Glomerular endothelial cell (primary cell): ENCODE data around the gene MAML2. TPM values are rescaled to one million over a fixed set of nuclear protein-coding genes. Genes with fewer than 3 reads are reported as not detected.

Experiments used
- DNase-seq: peaks from one replicate; pipeline ENCODE4 v3.0.0-alpha.2; 2011; ENCODE audit warnings: low read depth, low spot score; ENCODE audit errors: extremely low read depth
- total RNA-seq: library from RNA; depleted of rRNA; stranded (reverse); fragments of >200 nt; gene quantifications from 2 replicates; pipeline ENCODE4 v1.2.3, GENCODE V29; 2015

Gene MAML2
- total RNA-seq, 1 donor from 2014 or later, result 20.0 TPM

- DNase-seq, result no peak
Observed at GRCh38 chr11:96167203-96167758, 175.7 kb downstream of the MAML2 start.

DNA sequence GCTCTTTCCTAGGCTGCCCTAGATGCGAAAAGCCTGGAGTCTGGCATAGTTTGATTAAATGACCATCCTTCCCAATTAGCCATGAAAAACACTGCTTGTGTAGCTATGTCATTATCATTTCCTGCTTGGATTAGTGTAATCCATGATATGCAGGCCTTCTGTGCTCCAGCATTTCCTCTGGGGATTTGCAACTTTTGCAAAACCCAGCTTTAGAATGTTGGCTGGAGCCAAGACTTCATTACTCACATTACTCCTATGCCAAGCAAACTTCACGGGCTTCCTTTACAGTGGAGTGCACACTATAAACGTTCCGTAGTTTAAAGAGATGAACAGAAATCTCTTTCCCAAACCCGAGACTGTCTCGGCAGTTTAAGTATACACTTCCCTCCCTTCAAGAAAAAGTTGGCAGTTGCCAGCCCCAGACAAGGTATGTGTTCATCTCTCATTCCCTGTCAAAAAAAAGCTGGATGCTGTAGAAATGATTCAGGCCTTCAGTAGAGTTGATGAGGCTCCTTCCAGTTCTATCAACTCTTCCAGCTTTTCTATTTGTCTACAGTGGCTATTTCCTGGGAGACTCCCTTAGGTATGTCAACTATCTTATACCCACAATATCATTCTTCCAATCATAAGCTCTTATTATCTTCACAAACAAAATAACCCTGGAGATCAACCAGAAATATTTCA, 180.0 kb downstream of the MAML2 start:
- DNase-seq, result peak; percentile 88

DNA sequence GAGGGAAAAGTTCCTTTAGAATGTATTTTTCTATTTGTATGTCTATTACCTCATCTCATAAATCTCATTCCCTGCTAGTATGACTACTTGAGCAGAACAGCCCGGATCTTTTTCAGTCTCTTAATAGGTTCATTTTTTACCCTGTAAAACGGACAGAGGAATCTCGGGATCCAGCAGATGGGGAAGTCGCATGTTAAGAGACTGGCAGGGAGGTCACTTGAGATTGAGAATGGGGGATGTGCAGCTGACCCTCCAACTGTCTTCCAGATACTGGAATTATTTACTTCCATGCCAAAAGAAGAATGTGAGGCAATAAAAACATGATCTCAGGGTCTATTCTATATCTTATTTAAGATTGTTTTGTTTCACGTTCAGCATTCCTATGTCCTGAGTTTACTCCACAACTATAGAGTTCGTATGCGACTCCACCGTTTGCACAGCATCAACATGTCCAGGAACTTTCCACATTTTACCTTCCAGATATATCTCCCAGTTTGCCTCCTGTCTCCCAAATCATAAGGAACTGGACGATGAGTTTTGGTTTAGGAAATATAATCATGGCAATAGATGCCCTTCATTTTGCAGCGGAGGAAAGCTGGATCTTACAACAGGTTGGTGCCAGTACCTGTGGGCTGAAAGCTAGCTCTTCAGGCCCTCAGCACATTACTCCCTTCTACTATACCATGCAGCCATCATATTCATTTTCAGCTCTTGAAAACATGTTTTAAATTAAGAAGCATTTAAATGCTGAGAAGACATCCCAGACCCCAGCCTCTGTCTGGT, 181.5 kb downstream of the MAML2 start:
- DNase-seq, result no peak

DNA sequence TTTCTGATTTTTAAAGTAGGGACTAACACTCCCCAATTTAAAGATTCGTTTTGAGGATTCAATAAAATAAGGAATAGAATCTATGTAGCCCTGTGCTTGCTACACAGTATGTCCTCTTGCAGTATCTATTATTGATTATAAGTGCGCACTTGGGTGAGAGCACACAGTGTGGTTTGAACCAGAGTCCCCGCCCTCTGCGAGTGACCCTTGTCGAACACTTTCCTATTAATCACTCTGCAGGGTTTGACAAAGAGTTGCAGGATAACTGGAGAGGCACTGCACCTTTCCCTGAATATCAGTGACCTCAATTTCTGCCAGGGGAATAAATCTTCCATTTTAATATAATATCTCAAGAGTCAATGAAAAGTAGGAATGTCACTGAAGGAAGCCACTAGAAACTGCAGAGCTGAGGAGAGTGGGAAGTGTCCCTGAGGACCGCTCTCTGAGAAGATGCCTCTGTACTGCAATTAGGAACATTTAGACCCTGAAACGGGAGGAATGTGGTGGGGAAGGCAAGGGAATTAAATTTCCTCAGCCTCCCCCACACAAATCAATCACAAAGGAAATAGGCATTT, 182.2 kb downstream of the MAML2 start:
- DNase-seq, result no peak

- no peak for DNase-seq
Observed at GRCh38 chr11:96159968-96160367, 183.0 kb downstream of the MAML2 start.

GRCh38 chr11:96158126-96158525, 184.9 kb downstream of the MAML2 start:
- DNase-seq, result no peak

DNA sequence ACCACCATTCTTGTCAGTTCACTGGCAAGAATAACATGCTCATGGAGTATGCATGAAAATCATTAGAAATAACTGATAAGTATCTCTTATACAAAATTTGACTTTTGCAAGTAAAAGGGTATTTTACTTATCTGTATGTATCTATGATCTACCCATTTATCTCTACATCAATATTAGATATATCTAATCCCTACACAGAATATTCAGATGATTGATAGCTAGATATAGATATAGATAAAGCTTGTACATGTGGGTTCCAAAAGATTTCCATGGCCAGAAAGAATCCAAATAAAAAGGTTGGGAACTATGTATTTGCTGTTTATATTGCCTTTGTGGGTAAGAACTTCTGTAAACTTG, 185.5 kb downstream of the MAML2 start:
- DNase-seq, result no peak

GRCh38 chr11:96156379-96156722, 186.6 kb downstream of the MAML2 start:
- no peak for DNase-seq

DNA sequence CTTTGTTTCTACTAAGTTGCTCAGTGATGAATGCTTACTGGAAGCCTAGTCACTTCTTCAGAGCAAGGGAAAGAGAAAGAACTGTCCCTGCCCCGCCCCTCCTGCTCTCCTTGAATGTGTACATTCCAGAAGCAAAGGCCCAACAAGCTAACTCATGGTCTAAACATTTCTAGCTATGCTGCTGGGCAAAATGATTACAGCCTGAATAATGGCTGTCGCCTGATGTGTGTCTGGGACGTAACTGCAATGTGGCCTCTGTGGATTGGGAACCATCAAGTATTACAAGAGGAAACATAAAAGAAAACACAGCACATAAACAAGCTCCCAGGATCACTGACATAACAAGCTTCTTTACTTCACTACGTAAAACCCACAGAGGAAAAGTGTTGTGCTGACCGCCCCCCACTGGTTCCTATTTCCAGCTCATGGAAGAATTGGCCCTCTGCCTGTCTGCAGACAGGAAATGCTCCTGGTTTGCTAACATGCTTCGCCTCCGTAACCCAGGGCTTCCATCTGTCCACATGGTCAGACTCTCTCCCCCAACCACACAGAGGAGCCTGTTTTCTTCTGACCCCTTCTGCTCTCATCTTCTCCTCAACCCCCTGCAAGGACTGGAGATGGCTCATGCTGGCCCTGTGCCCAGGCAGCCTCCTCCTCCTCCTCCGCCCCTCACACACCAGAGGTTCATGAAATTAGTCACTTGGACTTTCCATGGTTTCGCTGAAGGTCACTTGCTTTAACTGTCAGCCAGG, 187.2 kb downstream of the MAML2 start:
- DNase-seq, result peak; percentile 89

DNA sequence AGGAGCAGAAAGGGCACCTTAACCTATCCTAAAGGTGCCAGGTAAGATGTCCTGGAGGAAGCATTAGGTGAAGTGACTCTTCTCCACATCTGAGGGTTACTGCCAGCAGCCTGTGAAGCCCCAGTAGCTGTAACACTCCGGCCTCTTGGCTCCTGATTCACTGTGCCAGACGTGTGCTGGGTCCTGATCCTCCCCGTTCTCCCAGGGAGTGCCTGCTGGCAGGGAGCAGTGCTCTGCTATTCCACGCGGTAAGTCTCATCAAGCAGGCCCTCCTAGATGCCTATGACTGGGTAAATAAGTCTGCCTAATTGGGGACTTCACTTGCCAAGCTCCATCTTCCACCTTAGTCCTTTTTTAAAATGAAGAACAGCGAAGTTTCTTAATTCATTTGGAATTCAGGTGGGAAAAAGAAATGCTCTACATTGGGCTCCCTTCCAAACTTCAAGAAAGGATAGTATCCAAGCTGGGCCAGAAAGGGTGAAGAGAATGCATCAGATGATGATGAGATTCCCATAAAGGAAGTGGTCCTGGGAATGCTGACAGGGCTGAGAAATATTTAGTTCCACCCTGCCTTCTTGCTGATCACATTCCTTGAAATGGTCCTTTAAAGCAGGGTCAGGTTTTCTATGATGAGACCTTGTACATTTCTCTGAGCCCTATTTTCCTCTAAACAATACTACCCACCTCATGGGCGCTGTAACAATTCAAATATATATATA, 188.0 kb downstream of the MAML2 start:
- no peak for DNase-seq

DNA sequence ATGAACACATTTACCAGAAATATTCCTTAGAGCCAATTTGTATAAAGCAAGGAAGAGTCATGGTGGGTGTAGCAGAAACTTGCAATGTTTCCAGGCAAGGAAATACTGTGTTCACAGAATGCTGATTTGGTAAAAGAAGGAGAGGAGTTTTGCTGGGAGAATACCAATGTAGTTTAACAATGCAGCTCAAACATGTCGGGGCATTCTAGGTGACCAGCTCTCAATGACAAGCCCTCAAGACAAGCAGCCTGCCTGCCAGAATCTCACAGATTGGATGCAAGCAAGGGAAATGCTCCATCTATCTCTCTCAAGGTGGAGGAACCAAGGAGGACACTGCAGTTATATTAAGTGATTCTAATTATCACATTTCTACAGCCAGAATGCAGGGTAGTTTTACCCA, 190.4 kb downstream of the MAML2 start:
- no peak for DNase-seq

GRCh38 chr11:96151501-96151900, 191.5 kb downstream of the MAML2 start:
- no peak for DNase-seq

DNA sequence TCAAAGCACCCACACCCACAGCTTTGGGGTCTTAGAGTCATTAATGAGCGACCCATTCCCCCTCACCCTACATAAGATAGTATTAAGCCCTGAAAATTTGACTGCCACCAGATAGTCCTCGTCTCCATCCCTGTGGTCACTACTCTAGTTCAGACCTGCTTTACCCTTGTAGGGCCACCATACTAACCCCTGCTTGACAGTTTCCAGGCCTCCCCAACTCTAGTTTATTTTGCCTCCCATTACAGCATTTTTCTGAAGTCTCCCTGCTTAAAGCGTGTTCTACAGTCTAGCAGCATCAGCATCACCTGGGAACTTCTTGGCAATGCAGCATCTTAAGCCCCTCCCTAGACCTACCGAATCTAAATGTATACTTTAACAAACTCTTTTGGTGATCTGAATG, 192.4 kb downstream of the MAML2 start:
- no peak for DNase-seq

DNA sequence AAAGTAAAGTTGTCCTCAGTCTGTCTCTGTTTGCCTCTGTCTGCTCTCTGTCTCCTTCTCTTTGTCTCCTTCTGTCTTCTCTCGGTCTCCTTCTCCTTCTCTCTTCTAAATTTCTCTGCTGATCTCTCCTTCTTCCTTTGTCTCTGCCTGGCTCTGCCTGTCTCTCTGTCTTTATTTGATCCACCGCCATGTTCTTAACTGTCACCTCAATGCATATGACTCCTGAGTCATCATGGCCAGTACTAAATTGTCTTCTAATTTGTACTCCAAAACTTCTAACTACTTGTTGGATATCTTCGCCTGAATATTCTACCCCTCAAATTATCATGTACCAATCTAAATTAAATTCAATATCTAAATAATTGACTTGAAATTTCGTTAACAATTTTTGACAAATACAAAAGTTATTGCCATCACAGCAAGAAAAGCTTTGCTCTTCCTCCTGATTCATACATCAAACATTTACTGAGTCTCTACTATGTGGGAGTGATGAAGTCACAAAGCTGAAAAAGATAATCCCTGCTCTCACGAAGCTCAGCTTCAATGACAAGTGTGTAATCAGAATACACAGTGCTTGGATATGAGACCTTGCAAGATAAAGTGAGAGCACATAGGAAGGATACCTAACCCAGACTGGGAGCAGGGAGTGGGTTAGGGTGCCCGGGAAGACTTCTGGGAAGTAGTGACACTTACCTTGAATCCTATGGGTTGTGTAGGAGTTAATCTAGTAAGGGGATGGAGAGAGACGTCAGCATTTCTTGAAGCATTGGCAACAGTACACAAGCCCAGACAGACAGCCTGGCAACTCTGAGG, 193.0 kb downstream of the MAML2 start:
- DNase-seq, result no peak

- no peak for DNase-seq
Observed at GRCh38 chr11:96147906-96148486, 195.0 kb downstream of the MAML2 start.

DNA sequence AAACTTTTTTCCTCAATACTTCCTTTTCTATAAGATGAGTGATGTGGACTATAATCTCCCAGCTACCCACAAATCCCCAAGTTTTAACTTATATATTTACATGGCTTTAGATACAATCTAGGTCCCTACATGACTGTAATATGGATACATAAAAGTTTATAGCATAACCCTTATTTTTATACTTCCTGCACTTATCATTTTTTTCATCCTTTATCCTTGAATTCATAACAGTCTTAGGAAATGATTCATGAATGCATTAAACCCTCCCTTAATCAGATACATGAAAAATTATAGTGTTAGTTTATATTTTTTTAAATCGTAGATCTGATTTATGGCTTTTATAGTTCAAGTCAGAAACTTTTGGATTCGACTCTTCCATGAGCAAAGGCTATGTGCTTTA, 195.8 kb downstream of the MAML2 start:
- DNase-seq, result no peak

- DNase-seq, result no peak
Observed at GRCh38 chr11:96146765-96147164, 196.2 kb downstream of the MAML2 start.

DNA sequence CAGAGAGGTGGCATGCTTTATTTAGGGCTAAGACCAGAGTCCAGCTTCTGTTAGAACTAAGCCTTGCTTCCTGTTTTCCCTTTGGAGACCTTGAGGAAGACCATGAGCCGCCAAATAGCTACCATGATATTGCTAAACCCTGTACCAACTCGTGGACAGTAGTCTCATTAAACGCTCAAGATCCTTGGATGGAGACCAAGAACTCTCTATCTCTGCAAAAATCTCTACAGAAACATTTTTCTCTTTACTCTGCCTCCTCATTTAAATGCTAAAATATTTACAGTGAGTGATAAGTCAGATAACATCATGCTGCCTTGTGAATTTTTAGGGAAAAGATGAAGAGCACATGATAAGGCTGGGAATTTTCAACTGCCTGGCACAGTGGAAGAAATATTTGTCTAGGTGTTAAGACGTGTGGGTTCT, 197.8 kb downstream of the MAML2 start:
- DNase-seq, result no peak

DNA sequence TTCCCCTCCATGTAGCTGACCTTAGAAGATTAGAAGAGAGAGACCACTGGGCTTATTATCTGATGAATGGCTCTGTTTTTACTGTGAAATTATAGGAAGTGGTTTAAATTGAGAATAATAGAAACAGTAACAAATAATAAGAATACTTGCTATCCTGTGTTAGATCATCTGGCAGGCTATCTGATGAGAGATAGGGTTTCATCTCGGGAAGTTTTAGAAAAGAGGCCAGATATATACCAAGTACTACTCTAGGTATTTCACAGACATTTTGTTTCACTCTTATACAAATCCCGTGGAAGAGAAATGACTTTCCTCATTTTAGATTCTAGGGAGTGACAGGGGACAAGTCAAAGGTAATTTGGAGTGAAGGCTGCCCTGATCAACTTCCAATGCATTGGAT, 198.4 kb downstream of the MAML2 start:
- DNase-seq, result no peak
